ENCODE results near the gene AK9.

Gene AK9

DNA sequence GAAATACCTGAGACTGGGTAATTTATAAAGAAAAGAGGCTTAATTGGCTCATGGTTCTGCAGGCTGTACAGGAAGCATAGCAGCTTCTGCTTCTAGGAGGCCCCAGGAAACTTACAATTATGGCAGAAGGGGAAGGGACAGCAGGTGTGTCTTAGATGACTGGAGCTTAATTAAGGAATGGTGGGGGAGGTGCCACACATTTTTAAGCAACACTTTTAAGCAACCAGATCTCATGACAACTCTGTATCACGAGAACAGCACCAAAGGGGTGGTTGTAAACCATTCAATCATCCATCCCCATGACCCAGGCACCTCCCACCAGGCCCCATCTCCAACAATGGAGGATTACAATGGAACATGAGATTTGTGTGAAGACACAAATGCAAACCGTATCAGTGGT lies 27.0 kb upstream of the AK9 start:
- no peak for TF ChIP-seq REST (IDR thresholded peaks at IDR 0.05; ENCODE audit: insufficient read depth in 1 of 2, low read depth in 2 of 2, low read length in 2 of 2)
- TF ChIP-seq TAF1 (IDR thresholded peaks at IDR 0.05; ENCODE audit: borderline replicate concordance, insufficient read depth, low read length) = no peak
- no peak for TF ChIP-seq POLR2AphosphoS5 (IDR thresholded peaks at IDR 0.05; ENCODE audit: low read depth, low read length)

DNA sequence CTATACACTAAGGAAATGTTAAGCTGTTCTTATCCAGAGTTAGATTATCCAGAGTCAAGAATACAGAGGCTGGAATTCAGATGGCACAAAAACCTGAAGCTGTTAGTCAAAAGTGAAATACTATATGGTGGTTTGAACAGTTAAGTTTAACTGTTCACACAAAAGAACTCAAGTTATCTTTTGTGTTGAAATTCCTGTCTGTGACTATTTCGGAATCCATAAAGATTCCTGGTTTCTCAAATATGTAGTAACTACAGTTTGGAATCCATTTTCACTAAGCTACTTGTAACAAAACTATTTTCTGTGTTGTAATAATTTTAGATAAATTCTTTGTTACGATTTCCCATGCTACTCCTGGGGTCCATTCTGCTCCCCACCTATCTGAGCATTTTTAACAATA lies 24.6 kb upstream of the AK9 start:
- no peak for TF ChIP-seq FOXP2 (optimal IDR thresholded peaks at IDR 0.05; ENCODE audit: borderline replicate concordance, extremely low read depth, extremely low read length, insufficient read depth)

DNA sequence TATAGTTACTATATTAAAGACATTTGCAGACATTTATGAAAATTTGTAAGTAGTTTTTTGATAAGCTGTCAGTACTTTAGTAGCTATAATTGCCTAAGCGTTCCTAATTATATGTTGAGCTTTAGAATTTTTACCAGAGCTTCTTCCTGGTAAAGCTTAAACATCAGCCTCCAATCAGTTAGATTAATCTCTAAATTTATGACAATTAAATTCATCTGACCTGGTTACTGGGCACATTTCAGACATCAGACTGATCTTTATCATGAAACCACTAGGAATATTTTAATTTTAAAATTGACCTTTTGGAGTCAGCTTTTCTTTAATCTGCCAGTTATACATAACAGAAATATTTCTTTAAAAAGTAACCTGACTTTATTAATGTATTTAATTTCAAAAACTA lies 23.6 kb upstream of the AK9 start:
- TF ChIP-seq SIN3A (IDR thresholded peaks at IDR 0.05; ENCODE audit: borderline replicate concordance, insufficient read depth, low read length) (no peak), REST (IDR thresholded peaks at IDR 0.05; ENCODE audit: insufficient read depth in 1 of 2, low read depth in 2 of 2, low read length in 2 of 2) (no peak), FOXP2 (optimal IDR thresholded peaks at IDR 0.05; ENCODE audit: borderline replicate concordance, extremely low read depth, extremely low read length, insufficient read depth) (no peak)

- TF ChIP-seq SIN3A (IDR thresholded peaks at IDR 0.05; ENCODE audit: borderline replicate concordance, insufficient read depth, low read length) (no peak), FOXP2 (optimal IDR thresholded peaks at IDR 0.05; ENCODE audit: borderline replicate concordance, extremely low read depth, extremely low read length, insufficient read depth) (no peak), REST (IDR thresholded peaks at IDR 0.05; ENCODE audit: insufficient read depth in 1 of 2, low read depth in 2 of 2, low read length in 2 of 2) (no peak), POLR2AphosphoS5 (IDR thresholded peaks at IDR 0.05; ENCODE audit: low read depth, low read length) (no peak), TAF1 (IDR thresholded peaks at IDR 0.05; ENCODE audit: borderline replicate concordance, insufficient read depth, low read length) (no peak)
Measured at GRCh38 chr6:109714166-109714565, 23.2 kb upstream of the AK9 start.

DNA sequence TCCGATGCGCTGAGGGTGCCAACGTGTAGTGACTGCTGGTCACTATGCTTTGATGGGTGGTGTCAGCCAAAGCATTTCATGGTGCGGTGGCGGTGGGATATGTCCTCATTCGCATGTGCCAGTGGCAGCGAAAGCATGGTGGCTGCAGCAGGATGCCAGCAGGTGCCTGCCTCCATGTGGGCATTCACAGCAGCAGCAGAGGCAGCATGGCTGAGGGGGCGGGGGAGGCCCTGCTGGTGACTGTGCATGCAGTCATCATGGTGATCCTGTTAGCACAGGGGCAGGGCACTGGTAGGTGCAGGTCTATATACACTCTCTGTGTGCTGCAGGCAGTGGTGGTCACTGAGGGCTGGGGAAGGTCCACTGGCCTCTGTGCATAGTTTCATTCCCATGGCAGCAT lies 22.1 kb upstream of the AK9 start:
- TF ChIP-seq POLR2AphosphoS5 (IDR thresholded peaks at IDR 0.05; ENCODE audit: low read depth, low read length) (no peak), REST (IDR thresholded peaks at IDR 0.05; ENCODE audit: insufficient read depth in 1 of 2, low read depth in 2 of 2, low read length in 2 of 2) (no peak), TAF1 (IDR thresholded peaks at IDR 0.05; ENCODE audit: borderline replicate concordance, insufficient read depth, low read length) (no peak), FOXP2 (optimal IDR thresholded peaks at IDR 0.05; ENCODE audit: borderline replicate concordance, extremely low read depth, extremely low read length, insufficient read depth) (no peak), SIN3A (IDR thresholded peaks at IDR 0.05; ENCODE audit: borderline replicate concordance, insufficient read depth, low read length) (no peak)
